Stimulated activated naive B cell treated with anti-CD40 and anti-IgM and Interleukin-4, amounts not matched to agents 10 μg/mL and 1 μg/mL and 100 μg/mL, for 72 hours (primary cell): ENCODE data around the gene ACOT6.
"Not testable (repeated sequence)": the region's sequence is repeated elsewhere in the genome, so short reads cannot be mapped to it uniquely, and the experiment has no call there.

Source experiments
- ATAC-seq, 2 donors: fragments of 150-1000 bp; cut with Tn5 transposase; replicated peaks; 2 replicates each; pipeline ENCODE4 v1.10.0; 2021; ENCODE audit warnings: moderate library complexity in 1 of 2
- DNase-seq: peaks from one replicate; pipeline ENCODE4 v3.0.0; 2021
- H3K27ac Mint-ChIP-seq: one replicate; pipeline ENCODE4 v1.8.0; 2022; ENCODE audit warnings: mild to moderate bottlenecking, mixed read lengths
- H3K27me3 Mint-ChIP-seq, 2 donors: one replicate each; pipeline ENCODE4 v1.8.0; 2022; ENCODE audit warnings: mixed read lengths in 2 of 2
- H3K36me3 Mint-ChIP-seq, 2 donors: one replicate each; pipeline ENCODE4 v1.8.0; 2022; ENCODE audit warnings: mixed read lengths in 2 of 2, mild to moderate bottlenecking in 1 of 2
- H3K4me1 Mint-ChIP-seq, 2 donors: one replicate each; pipeline ENCODE4 v1.8.0; 2022; ENCODE audit warnings: mixed read lengths in 2 of 2, mild to moderate bottlenecking in 1 of 2
- H3K4me3 Mint-ChIP-seq, 2 donors: one replicate each; pipeline ENCODE4 v1.8.0; 2022; ENCODE audit warnings: mild to moderate bottlenecking in 2 of 2, mixed read lengths in 2 of 2, moderate library complexity in 1 of 2
- H3K9me3 Mint-ChIP-seq, 2 donors: one replicate each; pipeline ENCODE4 v1.8.0; 2022; ENCODE audit warnings: mixed read lengths in 2 of 2, mild to moderate bottlenecking in 1 of 2

ACOT6 gene

DNA sequence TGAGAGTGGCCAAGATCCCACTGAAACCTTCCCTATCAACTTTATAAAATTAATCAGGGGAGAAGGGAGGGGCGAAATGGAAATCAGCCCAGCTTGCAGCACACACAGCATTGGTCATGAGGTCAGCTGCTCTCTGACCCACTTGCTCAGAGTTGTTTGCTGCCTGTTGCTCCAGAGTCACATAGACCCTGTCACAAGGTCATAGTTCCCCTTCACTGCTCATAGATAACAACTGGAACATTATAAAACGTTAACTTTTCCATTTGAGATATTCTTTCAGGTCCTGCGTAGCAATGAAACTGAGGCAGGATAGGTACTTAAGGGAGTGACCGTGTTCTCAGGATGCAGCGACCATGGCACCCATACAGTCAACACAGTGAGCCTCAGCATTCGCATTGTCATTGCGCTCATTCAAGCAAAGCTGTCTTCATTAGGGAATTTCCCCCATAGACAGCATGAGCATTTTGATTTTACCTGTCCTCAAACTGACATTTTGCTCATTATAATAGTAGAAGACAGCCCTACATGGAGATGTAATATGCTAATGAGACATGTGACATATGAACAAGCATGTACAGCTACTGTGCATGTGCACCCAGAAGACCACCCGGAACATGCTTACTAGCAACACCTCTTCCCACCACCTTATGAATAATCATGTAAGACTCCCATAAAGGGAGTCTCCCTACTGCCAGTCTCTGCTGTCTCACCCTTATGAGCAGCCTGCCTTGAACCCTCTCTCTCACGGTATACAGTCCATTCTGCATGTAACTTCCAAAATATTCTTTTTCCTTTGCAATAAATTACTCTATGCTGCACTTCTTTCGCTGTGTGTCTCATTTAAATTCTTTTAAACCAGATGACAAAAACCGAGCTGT lies 30.0 kb upstream of the ACOT6 start:
- H3K27me3 Mint-ChIP-seq, result not testable (repeated sequence)

DNA sequence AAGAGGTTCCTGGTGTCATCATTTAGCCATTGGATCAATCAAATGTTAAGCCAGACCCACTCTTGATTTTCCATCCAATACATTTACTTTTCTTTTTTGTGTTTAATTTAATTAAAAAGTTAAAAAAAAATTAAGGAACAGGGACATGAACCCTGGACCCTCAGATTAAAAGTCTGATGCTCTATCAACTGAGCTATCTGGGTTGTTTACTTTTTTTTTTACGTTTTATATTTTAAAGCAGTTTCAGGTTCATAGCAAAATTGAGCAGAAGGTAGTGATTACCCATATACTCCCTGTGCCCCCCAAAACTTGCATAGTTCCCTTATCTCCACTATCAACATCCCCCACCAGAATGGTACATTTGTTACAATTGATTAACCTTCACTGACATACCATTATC lies 23.6 kb upstream of the ACOT6 start:
- H3K36me3 Mint-ChIP-seq, result no peaks in the 10 kb centered on the region
- no peak overlapping the region for H3K4me3 Mint-ChIP-seq
- H3K4me1 Mint-ChIP-seq, result peaks cover 3 to 7% of the 10 kb centered on the region in 2 donors
- H3K27ac Mint-ChIP-seq, result no peak overlapping the region
- H3K27me3 Mint-ChIP-seq, result peaks cover 5 to 13% of the 10 kb centered on the region in 2 donors
- no peaks in the 10 kb centered on the region for H3K9me3 Mint-ChIP-seq
- DNase-seq (no peak), ATAC-seq (no peak)

More for the DNA sequence above, 30.0 kb upstream of the ACOT6 start:
- not testable (repeated sequence) for H3K36me3 Mint-ChIP-seq, DNase-seq, H3K4me3 Mint-ChIP-seq, H3K9me3 Mint-ChIP-seq
- Mint-ChIP-seq H3K4me1 (peaks cover 10 to 11% of the 10 kb centered on the region in 2 donors), H3K27ac (peak overlapping the region; percentile 92)
- ATAC-seq, result peak; percentile 96

DNA sequence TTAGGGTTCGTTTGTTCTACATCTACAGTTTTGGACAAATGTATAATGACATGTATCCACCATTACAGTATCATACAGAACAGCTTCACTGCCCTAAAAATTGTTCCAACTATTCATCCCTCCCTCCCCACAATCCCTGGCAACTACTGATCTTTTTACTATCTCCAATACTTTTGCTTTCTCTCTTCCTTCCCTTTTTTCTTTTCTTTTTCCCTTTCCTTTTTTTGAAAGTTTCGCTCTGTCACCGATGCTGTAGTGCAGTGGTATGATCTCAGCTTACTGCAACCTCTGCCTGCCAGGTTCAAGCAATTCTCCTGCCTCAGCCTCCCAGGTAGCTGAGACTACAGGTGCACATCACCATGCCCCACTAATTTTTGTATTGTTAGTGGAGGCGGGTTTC lies 23.2 kb upstream of the ACOT6 start:
- no peak overlapping the region for H3K4me3 Mint-ChIP-seq
- H3K27me3 Mint-ChIP-seq, result peaks cover 5 to 13% of the 10 kb centered on the region in 2 donors
- no peaks in the 10 kb centered on the region for H3K36me3 Mint-ChIP-seq
- DNase-seq, result no peak
- H3K9me3 Mint-ChIP-seq, result no peaks in the 10 kb centered on the region
- no peak for ATAC-seq
- no peak overlapping the region for H3K27ac Mint-ChIP-seq
- peaks cover 3 to 11% of the 10 kb centered on the region in 2 donors for H3K4me1 Mint-ChIP-seq

DNA sequence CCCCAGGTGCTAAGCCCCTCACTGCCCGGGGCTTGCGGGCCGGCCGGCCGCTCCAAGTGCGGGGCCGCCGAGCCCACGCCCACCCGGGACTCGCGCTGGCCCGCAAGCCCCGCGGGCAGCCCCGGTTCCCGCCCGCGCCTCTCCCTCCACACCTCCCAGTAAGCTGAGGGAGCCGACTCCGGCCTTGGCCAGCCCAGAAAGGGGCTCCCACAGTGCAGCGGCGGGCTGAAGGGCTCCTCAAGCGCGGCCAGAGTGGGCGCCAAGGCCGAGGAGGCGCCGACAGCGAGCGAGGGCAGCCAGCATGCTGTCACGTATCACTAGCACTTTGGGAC lies 21.7 kb upstream of the ACOT6 start:
- H3K4me3 Mint-ChIP-seq, DNase-seq, H3K36me3 Mint-ChIP-seq, ATAC-seq, H3K9me3 Mint-ChIP-seq, H3K27ac Mint-ChIP-seq: not testable (repeated sequence)
- Mint-ChIP-seq H3K27me3 (peaks cover 0 to 13% of the 10 kb centered on the region in 2 donors), H3K4me1 (peaks cover 3 to 11% of the 10 kb centered on the region in 2 donors)

DNA sequence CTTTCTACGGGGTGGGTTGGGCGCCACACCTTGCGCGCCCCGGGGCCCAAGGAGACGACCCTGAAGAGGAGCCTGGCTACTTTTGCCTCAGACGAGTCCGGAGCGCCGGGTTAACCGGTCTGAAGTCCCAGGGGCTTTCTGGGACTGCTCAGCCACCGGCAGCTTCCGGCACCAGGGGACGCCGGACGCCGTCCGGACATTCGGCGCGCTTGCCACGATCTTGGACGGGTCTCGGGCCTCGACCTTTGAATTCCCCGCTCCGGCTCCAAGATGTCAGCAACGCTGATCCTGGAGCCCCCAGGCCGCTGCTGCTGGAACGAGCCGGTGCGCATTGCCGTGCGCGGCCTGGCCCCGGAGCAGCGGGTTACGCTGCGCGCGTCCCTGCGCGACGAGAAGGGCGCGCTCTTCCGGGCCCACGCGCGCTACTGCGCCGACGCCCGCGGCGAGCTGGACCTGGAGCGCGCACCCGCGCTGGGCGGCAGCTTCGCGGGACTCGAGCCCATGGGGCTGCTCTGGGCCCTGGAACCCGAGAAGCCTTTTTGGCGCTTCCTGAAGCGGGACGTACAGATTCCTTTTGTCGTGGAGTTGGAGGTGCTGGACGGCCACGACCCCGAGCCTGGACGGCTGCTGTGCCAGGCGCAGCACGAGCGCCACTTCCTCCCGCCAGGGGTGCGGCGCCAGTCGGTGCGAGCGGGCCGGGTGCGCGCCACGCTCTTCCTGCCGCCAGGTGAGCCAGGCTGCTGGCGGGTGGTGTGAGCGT lies 20.4 kb upstream of the ACOT6 start, which contains the start of gene ACOT4:
ACOT4 (plus strand) TSS at position 184 of the 760 bp plus-strand sequence; CDS start at position 271, 87 bp downstream.
- DNase-seq (peak; percentile 32), ATAC-seq (peak; percentile 82 to 86)
- Mint-ChIP-seq H3K4me3 (peak within 1 kb of the TSS; percentile 81 to 90), H3K27me3 (peaks cover 0 to 13% of the 10 kb centered on the region in 2 donors), H3K27ac (peak within 1 kb of the TSS; percentile 47), H3K36me3 (no peaks in the 10 kb centered on the region), H3K9me3 (no peaks in the 10 kb centered on the region), H3K4me1 (peaks cover 3 to 11% of the 10 kb centered on the region in 2 donors)

DNA sequence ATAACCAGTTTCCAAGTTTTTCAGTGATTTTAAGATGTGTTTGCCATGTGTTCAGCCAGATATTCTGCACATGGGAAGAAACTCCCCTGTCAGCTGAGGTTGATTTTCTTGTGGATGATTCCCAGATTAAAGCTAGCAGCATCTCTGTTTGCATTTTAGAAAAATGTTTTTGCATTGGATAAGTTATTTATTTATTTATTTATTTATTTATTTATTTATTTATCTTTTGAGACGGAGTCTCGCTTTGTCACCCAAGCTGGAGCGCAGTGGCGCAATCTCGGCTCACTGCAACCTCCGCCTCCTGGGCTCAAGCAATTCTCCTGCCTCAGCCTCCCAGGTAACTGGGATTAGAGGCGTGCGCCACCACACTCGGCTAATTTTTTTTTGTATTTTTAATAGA lies 17.8 kb upstream of the ACOT6 start:
- no peak overlapping the region for H3K27ac Mint-ChIP-seq
- ATAC-seq, result no peak

DNA sequence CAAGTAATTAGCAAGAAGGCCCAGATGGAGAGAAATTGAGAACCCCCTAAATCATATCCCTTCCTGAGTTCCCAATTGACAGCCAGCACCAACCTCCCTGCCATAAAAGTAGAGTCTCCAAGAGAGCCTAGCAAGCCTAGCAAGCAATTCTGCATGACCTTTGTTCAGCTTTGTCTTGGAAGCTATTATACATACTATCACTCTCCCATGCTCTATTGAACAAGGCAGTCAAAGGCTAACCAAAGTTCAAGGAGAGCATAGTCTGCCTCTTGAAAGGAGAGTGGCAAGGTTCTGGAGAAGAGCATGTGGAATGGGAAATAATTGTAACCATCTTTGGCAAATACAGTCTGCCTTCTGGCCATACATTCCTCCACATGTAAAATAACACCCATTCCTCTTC lies 12.8 kb upstream of the ACOT6 start:
- Mint-ChIP-seq H3K4me1 (no peaks in the 10 kb centered on the region), H3K27ac (no peak overlapping the region), H3K4me3 (no peak overlapping the region), H3K9me3 (no peaks in the 10 kb centered on the region), H3K27me3 (no peaks in the 10 kb centered on the region), H3K36me3 (no peaks in the 10 kb centered on the region)
- DNase-seq, result no peak
- no peak for ATAC-seq

More for the DNA sequence above, 17.8 kb upstream of the ACOT6 start:
- no peak for DNase-seq
- no peaks in the 10 kb centered on the region for H3K36me3 Mint-ChIP-seq
- H3K27me3 Mint-ChIP-seq, result peaks cover 0 to 13% of the 10 kb centered on the region in 2 donors
- H3K9me3 Mint-ChIP-seq, result no peaks in the 10 kb centered on the region
- H3K4me3 Mint-ChIP-seq, result no peak overlapping the region
- H3K4me1 Mint-ChIP-seq, result peaks cover 3 to 11% of the 10 kb centered on the region in 2 donors

DNA sequence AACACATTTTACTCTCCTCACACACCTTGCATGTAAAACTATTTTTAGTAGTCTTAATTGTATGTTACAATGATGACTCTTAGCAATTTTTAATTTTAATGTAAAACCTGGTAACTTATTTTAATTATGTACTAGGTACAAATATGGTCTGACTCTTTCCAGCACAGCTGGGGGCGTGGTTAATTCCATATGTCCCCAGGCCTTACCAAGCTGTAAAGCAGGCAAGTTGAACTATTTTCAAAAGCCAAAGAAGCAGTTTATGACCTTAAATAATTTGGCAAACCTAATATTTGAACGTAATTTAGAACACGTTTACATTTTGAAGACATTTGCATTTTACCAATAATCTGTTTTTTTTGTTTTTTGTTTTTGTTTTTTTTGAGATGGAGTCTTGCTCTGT lies 9.3 kb upstream of the ACOT6 start:
- H3K4me1 Mint-ChIP-seq, result no peaks in the 10 kb centered on the region
- H3K36me3 Mint-ChIP-seq, result peaks cover 0 to 1% of the 10 kb centered on the region in 2 donors
- H3K27ac Mint-ChIP-seq, result no peak overlapping the region
- H3K4me3 Mint-ChIP-seq, result no peak overlapping the region
- ATAC-seq, result no peak
- DNase-seq, result no peak
- H3K27me3 Mint-ChIP-seq, result peaks cover 0 to under 1% of the 10 kb centered on the region in 2 donors
- no peaks in the 10 kb centered on the region for H3K9me3 Mint-ChIP-seq

DNA sequence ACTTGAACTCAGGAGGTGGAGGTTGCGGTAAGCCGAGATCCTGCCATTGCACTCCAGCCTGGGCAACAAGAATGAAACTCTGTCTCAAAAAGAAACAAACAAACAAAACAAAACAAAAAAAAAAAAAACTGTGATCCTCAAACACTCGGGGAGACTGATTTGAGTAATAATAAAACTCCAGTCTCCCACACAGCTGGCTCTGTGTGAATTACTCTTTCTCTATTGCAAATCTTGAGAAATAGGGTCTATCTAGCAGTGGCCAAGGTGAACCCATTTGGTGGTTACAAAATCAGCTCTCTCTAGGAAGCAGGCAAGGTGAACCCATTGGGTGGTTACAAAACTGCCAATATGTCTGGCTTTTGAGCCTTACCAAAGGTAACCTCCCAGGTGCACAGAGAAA lies 6.0 kb upstream of the ACOT6 start:
- DNase-seq, result no peak
- Mint-ChIP-seq H3K27me3 (peaks cover 9 to 13% of the 10 kb centered on the region in 2 donors), H3K9me3 (no peaks in the 10 kb centered on the region), H3K27ac (no peak overlapping the region), H3K4me1 (no peaks in the 10 kb centered on the region), H3K4me3 (no peak overlapping the region), H3K36me3 (peaks cover 0 to 1% of the 10 kb centered on the region in 2 donors)
- no peak for ATAC-seq

DNA sequence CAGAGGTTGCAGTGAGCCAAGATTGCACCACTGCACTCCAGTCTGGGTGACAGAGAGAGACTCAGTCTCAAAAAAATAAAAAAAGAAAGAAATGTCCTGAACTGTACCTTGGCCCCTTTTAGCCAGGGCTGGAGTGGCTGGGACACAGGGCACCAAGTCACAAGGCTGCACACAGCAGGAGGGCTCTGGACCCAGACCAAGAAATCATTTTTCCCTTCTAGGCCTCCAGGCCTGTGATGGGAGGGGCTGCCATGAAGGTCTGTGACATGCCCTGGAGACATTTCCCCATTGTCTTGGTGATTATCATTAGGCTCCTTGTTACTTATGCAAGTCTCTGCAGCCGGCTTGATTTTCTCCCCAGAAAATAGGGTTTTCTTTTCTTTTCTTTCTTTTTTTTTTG lies 5.1 kb upstream of the ACOT6 start:
- Mint-ChIP-seq H3K4me1 (peaks cover 0 to 3% of the 10 kb centered on the region in 2 donors), H3K27ac (no peak overlapping the region), H3K36me3 (peaks cover 0 to 1% of the 10 kb centered on the region in 2 donors), H3K4me3 (no peak overlapping the region), H3K9me3 (no peaks in the 10 kb centered on the region), H3K27me3 (peaks cover 10 to 15% of the 10 kb centered on the region in 2 donors)
- DNase-seq, result no peak
- no peak for ATAC-seq

DNA sequence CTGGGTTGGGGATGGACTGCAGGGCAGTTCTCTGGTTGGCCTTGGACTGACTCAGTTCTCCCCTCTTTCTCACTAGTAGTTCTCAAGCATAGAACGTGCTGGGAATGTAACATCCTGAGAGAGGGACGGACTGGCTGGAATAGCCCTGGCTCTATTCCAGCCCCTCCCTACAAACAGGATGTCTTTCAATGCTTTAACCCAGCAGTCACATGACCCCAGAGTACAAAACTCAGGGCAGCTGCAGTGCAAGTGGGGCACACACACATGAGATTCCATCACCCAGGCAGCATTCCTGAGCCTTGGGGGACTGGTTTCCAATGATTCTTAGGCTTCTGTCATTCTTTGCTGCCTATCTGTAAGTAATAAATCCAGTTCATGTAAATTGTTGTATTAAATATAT lies 1.6 kb upstream of the ACOT6 start:
- DNase-seq, result no peak
- Mint-ChIP-seq H3K27me3 (peaks cover 10 to 23% of the 10 kb centered on the region in 2 donors), H3K27ac (no peak overlapping the region), H3K4me1 (peaks cover 0 to 6% of the 10 kb centered on the region in 2 donors), H3K36me3 (no peaks in the 10 kb centered on the region), H3K9me3 (no peaks in the 10 kb centered on the region), H3K4me3 (no peak overlapping the region)
- no peak for ATAC-seq

DNA sequence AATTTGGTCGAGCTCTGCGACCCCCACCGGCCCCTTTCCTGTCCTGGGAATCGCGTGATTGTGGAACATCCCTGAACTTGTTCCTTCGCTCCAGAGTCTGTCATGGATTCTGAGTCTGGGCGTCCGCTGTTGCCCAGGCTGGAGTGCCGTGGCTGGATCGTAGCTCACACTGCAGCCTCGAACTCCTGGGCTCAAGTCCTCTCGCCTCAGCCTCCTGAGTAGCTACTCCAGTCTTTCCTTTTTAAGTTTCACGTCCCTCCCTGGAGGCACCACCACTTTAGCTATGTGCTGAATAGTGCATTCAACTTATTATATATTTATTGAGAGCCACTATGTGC lies 698 bp downstream of the ACOT6 start:
- Mint-ChIP-seq H3K4me3 (peak overlapping the region; percentile 87 to 88), H3K27ac (peak overlapping the region; percentile 47), H3K4me1 (peaks cover 0 to 6% of the 10 kb centered on the region in 2 donors), H3K27me3 (peaks cover 10 to 22% of the 10 kb centered on the region in 2 donors), H3K9me3 (no peaks in the 10 kb centered on the region), H3K36me3 (no peaks in the 10 kb centered on the region)
- ATAC-seq, result peak; percentile 17 to 24
- no peak for DNase-seq

DNA sequence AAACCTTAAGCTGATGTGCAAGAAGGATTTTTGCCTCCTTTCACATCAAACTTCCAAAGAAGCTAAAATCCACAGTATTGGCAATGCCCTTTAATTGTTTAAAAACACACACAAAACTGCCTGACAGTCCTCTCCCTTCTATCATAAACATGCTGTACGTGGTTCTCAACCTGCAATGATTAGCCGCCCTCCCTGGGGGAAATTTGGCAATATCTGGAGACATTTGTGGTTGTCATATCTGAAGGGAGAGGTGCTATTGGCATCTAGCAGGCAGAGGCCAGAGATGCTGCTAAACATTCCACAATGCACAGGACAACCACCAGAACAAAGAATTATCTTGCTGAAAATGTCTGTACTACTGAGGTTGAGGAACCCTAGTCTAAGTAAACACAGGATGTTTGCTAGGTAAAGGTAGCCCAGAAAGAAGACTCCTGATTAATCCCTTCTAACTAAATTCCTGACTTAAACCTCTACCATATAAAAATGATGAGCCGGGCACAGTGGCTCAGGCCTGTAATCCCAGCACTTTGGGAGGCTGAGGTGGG lies 1.2 kb downstream of the ACOT6 start:
- Mint-ChIP-seq H3K4me1 (peaks cover 0 to 6% of the 10 kb centered on the region in 2 donors), H3K9me3 (no peaks in the 10 kb centered on the region), H3K4me3 (peak overlapping the region in 1 of 2 donors; percentile 87), H3K27me3 (peaks cover 5 to 18% of the 10 kb centered on the region in 2 donors), H3K27ac (peak overlapping the region; percentile 51), H3K36me3 (no peaks in the 10 kb centered on the region)
- DNase-seq (no peak), ATAC-seq (no peak)

DNA sequence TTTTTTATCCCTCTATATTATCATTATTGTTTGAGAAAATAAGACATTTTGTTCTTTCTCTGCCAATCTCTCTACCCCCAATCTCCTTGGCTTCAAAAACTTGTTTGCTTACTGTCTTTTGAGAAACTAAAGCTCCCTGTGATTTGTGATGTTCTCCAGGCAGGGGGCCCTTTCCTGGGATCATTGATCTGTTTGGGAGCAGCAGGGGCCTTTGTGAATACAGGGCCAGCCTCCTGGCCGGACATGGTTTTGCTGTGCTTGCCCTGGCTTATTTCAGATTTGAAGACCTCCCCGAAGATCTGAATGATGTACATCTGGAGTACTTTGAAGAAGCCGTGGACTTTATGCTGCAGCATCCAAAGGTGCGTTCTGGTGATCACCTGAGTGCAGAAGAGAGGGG lies 4.5 kb downstream of the ACOT6 start:
- no peak overlapping the region for H3K27ac Mint-ChIP-seq
- peaks cover 0 to 14% of the 10 kb centered on the region in 2 donors for H3K27me3 Mint-ChIP-seq
- peaks cover 0 to 6% of the 10 kb centered on the region in 2 donors for H3K4me1 Mint-ChIP-seq
- H3K9me3 Mint-ChIP-seq, result no peaks in the 10 kb centered on the region
- H3K36me3 Mint-ChIP-seq, result no peaks in the 10 kb centered on the region
- no peak for DNase-seq
- no peak overlapping the region for H3K4me3 Mint-ChIP-seq
- no peak for ATAC-seq
